Smooth muscle cell (in vitro differentiated cells): ENCODE measurements around the gene TMEM178A. TPM values are rescaled to one million over a fixed set of nuclear protein-coding genes. Genes with fewer than 3 reads are reported as not detected.

Source experiments
- DNase-seq: peaks from one replicate; lab custom pipeline; 2025; ENCODE audit not compliant: unreplicated experiment; lab: John Stamatoyannopoulos, UW
- H2AFZ ChIP-seq: fragments of 200-600 bp; sonication (generic); 2 replicates; pipeline ENCODE4 v1.6.0; 2016; ENCODE audit warnings: antibody characterized with exemption, low read depth, mild to moderate bottlenecking
- H3F3A ChIP-seq: fragments of 200-600 bp; sonication (generic); 2 replicates; pipeline ENCODE4 v1.6.0; 2017; ENCODE audit warnings: antibody characterized with exemption, low read depth
- H3K27ac ChIP-seq: fragments of 200-600 bp; sonication (generic); 2 replicates; pipeline ENCODE4 v1.5.1; 2016; ENCODE audit warnings: low read depth, mild to moderate bottlenecking
- H3K27me3 ChIP-seq: fragments of 200-600 bp; sonication (generic); 2 replicates; pipeline ENCODE4 v1.6.1; 2016; ENCODE audit warnings: low read depth, mild to moderate bottlenecking
- H3K36me3 ChIP-seq: fragments of 200-600 bp; sonication (generic); 2 replicates; pipeline ENCODE4 v1.5.1; 2016; ENCODE audit warnings: low read depth
- H3K4me1 ChIP-seq: fragments of 200-600 bp; sonication (generic); 2 replicates; pipeline ENCODE4 v1.5.1; 2016; ENCODE audit warnings: low read depth
- H3K4me2 ChIP-seq: fragments of 200-600 bp; sonication (generic); 2 replicates; pipeline ENCODE4 v1.6.0; 2016; ENCODE audit warnings: mild to moderate bottlenecking
- H3K4me3 ChIP-seq: fragments of 200-600 bp; sonication (generic); 2 replicates; pipeline ENCODE4 v1.5.1; 2016; ENCODE audit warnings: mild to moderate bottlenecking
- H3K79me2 ChIP-seq: fragments of 200-600 bp; sonication (generic); 2 replicates; pipeline ENCODE4 v1.6.0; 2016; ENCODE audit warnings: low read depth, mild to moderate bottlenecking
- H3K9ac ChIP-seq: fragments of 200-600 bp; sonication (generic); 2 replicates; pipeline ENCODE4 v1.6.0; 2016; ENCODE audit warnings: low read depth
- H3K9me3 ChIP-seq: fragments of 200-600 bp; sonication (generic); replicated peaks from 2 replicates; pipeline ENCODE4 v1.5.1; 2016; ENCODE audit warnings: low read depth
- H4K20me1 ChIP-seq: fragments of 200-600 bp; sonication (generic); 2 replicates; pipeline ENCODE4 v1.6.0; 2016; ENCODE audit warnings: low read depth
- WGBS: methylation state at CpG from one replicate; pipeline ENCODE4 v1.1.7; 2016; ENCODE audit warnings: low lambda C conversion rate; 5-methylcytosine and 5-hydroxymethylcytosine counted together
- polyA plus RNA-seq: library from polyadenylated mRNA; unstranded; fragments of >200 nt; fragmentation: Nextera tagmentation; extraction: Ambion mirVana; gene quantifications from 2 replicates; pipeline ENCODE4 v1.2.1, GENCODE V29; 2016
- total RNA-seq: library from RNA; depleted of rRNA; stranded (reverse); fragments of >200 nt; gene quantifications from 2 replicates; pipeline ENCODE4 v1.2.3, GENCODE V29; 2014
- TF ChIP-seq, protein P1 (sequence below): fragments of 200-600 bp; sonication (generic); IDR thresholded peaks from 2 replicates; pipeline ENCODE4 v1.5.1; 2017; ENCODE audit warnings: borderline replicate concordance, mild to moderate bottlenecking, antibody characterized with exemption; ENCODE audit not compliant: insufficient read depth, poor library complexity, severe bottlenecking

Gene TMEM178A
- total and polyA plus RNA-seq, 2 experiments from 2014 or later, result 14.6 to 22.2 TPM

DNA sequence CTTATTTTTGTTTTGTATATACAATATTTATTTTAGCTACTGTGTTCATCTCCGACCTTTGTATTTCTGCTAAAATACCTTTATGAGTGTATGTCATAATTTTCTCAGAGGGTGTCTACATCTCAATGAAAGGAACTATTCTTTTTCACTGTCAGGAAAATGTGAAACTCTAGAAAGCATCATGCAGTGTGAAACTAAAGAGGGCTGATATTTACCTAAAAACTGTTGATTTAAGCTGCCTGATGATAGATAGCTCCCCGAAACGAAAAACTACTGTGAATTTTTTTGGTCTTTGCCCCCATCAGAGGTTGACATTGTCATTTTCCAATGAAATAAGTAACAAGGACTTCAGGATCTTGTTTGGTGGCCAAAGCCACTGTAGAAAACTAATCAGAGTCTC is 38.8 kb downstream of the TMEM178A start:
- Histone ChIP-seq H3K9me3 (peaks cover 17% of the 10 kb centered on the region), H3K9ac (no peak overlapping the region), H3K4me2 (no peak overlapping the region), H3F3A (no peaks in the 10 kb centered on the region), H3K79me2 (peaks cover 7% of the 10 kb centered on the region), H3K27me3 (no peaks in the 10 kb centered on the region), H2AFZ (no peak overlapping the region), H4K20me1 (no peaks in the 10 kb centered on the region), H3K4me1 (no peaks in the 10 kb centered on the region), H3K36me3 (peaks cover 19% of the 10 kb centered on the region), H3K27ac (no peak overlapping the region), H3K4me3 (no peak overlapping the region)
- 86% methylated on average over 3 of the region's 3 CpGs for WGBS
- TF ChIP-seq, protein P1, sequence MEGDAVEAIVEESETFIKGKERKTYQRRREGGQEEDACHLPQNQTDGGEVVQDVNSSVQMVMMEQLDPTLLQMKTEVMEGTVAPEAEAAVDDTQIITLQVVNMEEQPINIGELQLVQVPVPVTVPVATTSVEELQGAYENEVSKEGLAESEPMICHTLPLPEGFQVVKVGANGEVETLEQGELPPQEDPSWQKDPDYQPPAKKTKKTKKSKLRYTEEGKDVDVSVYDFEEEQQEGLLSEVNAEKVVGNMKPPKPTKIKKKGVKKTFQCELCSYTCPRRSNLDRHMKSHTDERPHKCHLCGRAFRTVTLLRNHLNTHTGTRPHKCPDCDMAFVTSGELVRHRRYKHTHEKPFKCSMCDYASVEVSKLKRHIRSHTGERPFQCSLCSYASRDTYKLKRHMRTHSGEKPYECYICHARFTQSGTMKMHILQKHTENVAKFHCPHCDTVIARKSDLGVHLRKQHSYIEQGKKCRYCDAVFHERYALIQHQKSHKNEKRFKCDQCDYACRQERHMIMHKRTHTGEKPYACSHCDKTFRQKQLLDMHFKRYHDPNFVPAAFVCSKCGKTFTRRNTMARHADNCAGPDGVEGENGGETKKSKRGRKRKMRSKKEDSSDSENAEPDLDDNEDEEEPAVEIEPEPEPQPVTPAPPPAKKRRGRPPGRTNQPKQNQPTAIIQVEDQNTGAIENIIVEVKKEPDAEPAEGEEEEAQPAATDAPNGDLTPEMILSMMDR, result no peak
- no peak for DNase-seq

DNA sequence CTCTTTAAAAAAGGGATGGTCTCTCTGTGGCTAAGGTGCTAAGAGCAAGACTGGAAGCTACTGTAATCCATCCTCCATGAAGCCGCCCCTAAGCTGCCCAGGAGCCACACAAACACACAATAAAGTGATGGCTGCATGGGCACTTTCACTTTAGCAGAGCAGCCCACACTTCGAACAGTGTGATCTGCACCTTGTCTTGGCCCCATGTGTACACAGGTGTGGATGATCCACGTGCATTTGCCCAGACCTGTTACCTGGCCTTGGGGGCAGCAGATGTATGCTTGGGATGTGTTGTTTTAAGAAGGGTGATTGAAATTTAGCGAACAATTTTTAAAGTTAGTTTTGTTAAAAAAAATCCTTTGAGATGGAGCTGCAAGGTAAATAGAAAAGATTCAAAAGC is 39.9 kb downstream of the TMEM178A start:
- 84% methylated on average over 4 of the region's 4 CpGs for whole genome bisulfite sequencing
- Histone ChIP-seq H3K4me1 (no peaks in the 10 kb centered on the region), H3K4me3 (no peak overlapping the region), H2AFZ (no peak overlapping the region), H3K36me3 (peaks cover 19% of the 10 kb centered on the region), H3K79me2 (no peaks in the 10 kb centered on the region), H3K9ac (no peak overlapping the region), H3K27ac (no peak overlapping the region), H3K4me2 (no peak overlapping the region), H3F3A (no peaks in the 10 kb centered on the region), H4K20me1 (no peaks in the 10 kb centered on the region), H3K27me3 (no peaks in the 10 kb centered on the region), H3K9me3 (peaks cover 16% of the 10 kb centered on the region)
- TF ChIP-seq, protein P1, result no peak
- DNase-seq, result no peak

DNA sequence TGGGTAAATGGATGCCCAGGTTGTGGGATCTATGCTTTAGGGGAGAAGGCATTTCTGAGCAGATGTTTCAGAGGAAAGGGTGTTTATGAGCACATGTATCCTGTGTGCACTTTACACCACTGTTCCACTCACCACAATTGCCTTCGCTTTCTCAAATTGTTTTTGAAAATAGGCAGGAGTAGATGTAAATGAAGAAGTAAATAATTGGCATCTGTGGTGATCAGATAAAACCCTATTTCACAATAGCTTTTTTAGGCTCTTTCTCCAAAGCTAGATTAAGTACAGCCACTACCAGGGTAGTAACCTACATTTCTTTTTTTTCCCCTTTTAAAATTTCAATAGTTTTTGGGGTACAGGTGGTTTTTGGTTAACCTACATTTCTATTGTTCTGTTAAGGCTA is 40.6 kb downstream of the TMEM178A start:
- Histone ChIP-seq H3F3A (no peaks in the 10 kb centered on the region), H3K4me3 (no peak overlapping the region), H2AFZ (no peak overlapping the region), H3K4me1 (no peaks in the 10 kb centered on the region), H3K9me3 (peaks cover 10% of the 10 kb centered on the region), H3K4me2 (no peak overlapping the region), H3K9ac (no peak overlapping the region), H3K36me3 (peaks cover 13% of the 10 kb centered on the region), H3K79me2 (no peaks in the 10 kb centered on the region), H4K20me1 (no peaks in the 10 kb centered on the region), H3K27ac (no peak overlapping the region), H3K27me3 (no peaks in the 10 kb centered on the region)
- 93% methylated on average over 1 of the region's 1 CpG for WGBS
- DNase-seq, result no peak
- TF ChIP-seq, protein P1, result no peak

DNA sequence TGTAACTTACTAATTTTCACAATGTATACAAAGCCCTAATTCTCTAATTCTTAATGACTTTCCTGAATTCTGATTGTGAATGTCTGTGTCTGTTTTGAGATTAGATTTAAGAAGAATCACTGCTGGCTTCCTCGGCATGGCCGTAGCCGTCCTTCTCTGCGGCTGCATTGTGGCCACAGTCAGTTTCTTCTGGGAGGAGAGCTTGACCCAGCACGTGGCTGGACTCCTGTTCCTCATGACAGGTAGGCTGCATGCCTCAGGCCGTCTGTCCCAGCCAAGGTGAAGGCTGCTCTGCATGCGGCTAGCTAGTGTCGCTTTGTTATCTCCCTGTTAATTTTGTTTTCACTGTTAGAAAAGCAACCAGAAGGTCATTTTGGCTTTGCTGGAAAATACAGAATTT is 41.2 kb downstream of the TMEM178A start:
- Histone ChIP-seq H3F3A (no peaks in the 10 kb centered on the region), H3K9me3 (peaks cover 4% of the 10 kb centered on the region), H2AFZ (no peak overlapping the region), H3K79me2 (no peaks in the 10 kb centered on the region), H3K4me2 (no peak overlapping the region), H3K27me3 (no peaks in the 10 kb centered on the region), H3K4me3 (no peak overlapping the region), H3K36me3 (peaks cover 6% of the 10 kb centered on the region), H3K4me1 (no peaks in the 10 kb centered on the region), H3K27ac (no peak overlapping the region), H4K20me1 (no peaks in the 10 kb centered on the region), H3K9ac (no peak overlapping the region)
- WGBS, result 87% methylated on average over 8 of the region's 8 CpGs
- no peak for DNase-seq
- TF ChIP-seq, protein P1, result no peak
